ENCODE measurements around the gene GDPD3. TPM values are rescaled to one million over a fixed set of nuclear protein-coding genes. Genes with fewer than 3 reads are reported as not detected.

The GDPD3 gene
- total RNA-seq, 1 donor from 2014 or later: 5.3 TPM

DNA sequence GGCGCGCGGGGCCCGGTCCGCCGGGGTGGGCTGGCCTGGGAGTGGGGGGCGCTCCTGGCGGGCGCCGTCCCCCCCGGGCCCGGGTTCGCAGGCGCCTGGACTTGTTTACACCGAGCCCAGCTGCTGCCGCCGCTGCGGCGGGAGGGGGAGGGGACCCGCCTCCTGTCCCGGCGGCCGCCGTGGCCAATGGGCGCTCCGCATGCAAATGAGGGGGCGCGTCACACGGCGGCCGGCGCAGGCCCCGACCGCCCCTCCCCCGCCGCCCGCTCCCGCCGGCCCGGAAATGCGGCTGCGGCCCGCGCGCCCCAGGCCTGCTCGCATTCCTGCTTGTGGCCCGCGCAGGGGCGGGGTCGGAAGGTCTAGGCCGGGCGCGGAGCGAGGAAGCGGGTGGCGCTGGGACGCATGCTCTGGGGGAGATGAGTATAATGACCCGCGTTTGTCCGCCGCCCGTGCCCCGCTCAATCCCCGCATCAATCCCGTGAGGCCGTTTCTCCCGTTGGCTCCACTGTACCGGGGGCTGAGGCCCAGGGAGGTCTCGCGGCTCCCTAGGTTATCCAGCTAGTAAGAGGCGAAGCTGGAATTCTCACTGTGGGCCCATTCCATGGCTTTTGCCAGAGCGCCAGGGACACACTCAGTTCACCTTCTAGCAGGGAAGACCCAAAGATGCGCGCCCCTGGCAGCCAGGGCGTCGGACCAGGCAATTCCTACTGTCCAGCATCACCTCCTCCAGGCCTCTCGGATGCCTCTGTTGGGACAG is 17.1 kb downstream of the GDPD3 start, which contains the start of gene YPEL3:
TSS of gene YPEL3 (minus strand) at position 109 of the 757 bp plus-strand sequence. CDS start 731 bp downstream, outside the sequence.
- DNase-seq (ENCODE audit: extremely low read depth, low read depth, low spot score): no peak

DNA sequence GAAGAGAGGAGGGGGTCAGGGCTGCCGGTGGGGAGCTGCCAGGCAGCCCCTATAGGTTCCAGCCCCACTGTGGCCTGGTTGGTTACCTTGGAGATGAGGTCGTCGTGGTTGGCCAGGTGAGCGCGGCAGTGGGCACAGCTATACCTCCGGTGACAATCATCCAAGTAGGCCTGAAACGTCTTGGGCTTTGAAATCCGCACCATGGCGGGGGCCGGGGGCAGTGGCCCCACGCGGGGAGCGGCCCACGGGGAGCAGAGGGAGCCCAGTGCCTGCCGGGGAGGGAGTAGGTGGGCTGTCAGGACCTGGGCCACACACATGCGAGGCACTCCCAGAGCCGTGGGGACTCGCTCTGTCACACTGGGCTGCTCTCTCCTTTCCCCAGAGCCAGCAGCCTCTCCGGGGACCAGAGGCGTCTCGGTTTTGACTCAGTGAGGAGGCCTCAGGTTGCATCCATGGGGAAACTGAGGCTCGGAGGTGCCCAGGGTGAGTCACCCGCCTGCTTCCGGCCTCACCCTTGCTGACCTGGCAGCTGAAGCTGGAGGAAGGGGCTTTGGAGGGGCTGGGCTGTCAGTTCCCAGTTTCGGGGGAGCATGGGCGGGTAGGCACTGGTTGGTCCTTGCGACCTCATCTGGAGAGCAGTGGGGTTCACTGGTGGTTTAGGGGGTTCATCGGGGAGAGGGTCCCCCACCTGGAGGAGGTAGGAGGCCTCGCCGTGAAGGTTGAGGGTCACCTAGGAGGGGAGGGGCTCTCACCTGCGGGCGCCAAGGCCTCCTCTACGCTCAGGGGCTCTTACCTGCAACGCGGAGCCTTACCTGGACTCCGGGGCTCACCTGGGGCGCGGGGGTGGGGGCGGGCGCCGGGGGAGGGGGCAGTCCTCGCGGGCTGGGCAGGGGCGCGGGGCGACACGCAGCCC is 17.9 kb downstream of the GDPD3 start:
- no peak for DNase-seq (ENCODE audit: extremely low read depth, low read depth, low spot score)

GRCh38 chr16:30094541-30095165 is 18.7 kb downstream of the GDPD3 start:
- DNase-seq (ENCODE audit: extremely low read depth, low read depth, low spot score): no peak

- DNase-seq (ENCODE audit: extremely low read depth, low read depth, low spot score): peak; percentile 72
These were observed 20.8 kb downstream of the GDPD3 start for GRCh38 chr16:30092373-30093010.

DNA sequence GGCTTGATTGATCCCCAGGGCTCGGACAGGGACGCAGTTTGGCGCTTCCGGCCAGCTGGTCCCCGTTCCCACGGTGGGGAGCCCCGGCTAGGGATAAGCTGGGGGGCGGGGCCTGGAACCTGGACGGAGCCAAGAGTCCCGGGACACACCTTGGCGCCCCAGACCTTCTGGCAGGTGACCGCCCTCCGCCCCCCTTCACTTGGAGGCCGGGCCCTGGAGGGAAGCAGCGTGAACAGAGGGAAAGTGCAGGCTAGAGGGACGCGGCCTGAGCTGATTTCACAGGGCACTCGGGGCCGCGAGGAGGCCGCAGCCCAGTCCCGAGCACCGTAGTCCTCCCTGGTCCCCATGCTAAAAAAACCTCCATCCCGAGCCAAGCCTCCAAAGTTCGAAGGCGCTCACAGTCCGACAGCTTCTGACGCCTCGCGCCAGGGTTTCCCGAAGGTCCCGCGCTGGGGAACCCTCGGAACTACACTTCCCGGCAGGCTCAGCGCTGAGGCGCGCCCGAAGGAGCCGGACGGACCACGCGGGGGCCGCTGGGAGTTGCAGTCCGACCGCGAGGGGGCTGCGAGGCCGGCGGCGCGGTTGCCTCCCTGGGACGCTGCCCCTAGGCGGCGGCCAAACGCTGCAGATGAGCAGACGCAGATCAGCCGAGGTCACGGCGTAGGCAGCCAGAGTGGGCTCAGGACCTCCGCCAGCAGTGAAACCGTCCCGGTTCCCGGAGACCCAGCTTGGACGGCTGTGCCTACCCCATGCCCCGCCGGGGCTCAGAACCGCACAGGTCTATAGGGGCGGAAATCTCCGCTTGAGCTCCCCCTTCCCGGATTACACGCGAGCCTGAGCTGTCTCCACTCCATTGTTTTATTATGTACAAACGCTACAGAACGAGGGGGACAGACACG is 21.6 kb downstream of the GDPD3 start, which contains the start of gene TBX6:
TSS of gene TBX6 (minus strand) at position 451 of the 899 bp plus-strand sequence. CDS start 731 bp downstream, outside the sequence.
- DNase-seq (ENCODE audit: extremely low read depth, low read depth, low spot score): no peak

DNA sequence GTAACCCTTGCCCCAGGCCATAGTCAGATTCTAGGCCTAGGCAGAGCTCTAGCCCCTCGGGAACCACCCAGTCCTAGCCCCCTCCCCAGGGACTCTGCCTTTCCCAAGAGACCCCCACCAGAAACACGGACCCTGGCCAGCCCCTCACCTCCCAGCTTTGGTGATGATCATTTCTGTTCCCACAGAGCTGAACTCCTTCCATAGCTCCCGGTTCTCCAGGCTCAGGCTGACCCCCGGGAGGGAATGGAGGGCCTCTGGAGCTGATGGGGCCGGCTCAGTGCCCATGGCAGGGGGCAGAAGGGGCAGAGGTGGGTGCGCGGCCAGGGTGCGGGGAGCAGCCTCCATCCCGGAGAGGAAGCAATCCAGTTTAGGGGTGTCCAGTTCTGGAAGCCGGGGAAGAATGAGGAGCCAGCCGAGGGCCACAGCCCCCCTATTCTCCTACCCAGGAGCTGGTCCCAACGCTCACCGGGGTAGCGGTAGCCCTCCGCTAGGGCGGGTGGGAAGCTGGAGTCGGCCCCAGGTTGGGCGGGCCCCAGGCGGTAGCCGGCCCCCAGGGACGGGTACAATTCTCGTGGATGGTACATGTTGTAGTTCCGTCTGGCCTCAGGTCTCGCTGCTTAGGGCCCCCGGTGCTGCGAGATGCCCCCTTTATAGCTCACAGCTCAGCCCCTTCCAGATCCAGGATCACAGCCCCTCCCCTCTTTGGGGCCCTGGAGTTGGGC is 22.6 kb downstream of the GDPD3 start:
- DNase-seq (ENCODE audit: extremely low read depth, low read depth, low spot score): no peak

GRCh38 chr16:30088832-30089624 is 24.3 kb downstream of the GDPD3 start:
- DNase-seq (ENCODE audit: extremely low read depth, low read depth, low spot score): no peak

- no peak for DNase-seq (ENCODE audit: extremely low read depth, low read depth, low spot score)
These were observed 25.0 kb downstream of the GDPD3 start for GRCh38 chr16:30088237-30088831.

DNA sequence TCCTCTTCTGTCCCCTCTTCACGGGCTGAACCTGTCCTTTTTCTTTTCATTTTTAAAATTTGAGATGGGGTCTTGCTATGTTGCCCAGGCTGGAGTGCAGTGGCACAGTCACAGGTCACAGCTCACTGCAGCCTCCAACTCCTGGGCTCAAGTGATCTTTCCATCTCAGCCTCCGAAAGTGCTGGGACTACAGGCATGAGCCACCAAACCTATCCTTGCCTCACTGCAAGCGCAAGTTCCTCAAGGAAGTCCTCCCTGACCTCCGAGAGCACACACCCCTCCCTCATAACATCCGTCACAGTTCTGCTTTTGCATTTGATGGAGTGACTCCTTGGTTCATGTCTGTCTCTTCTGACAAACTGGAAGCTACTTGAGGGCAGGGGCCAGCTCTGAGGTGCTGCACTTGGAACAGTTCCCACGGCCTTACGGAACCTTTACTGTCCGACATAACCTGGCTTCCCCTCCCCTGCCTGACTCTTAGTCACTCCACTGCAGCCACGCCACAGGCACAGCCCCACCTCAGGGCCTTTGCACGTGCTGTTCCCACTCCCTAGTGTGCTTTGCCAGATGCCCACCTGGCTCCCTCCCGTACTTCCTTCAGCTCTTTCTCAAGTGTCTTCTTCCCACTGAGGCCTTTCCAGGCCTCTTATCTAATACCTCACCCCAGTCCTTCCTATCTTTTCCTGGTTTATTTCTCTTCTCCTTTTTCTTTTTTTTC is 26.0 kb downstream of the GDPD3 start:
- DNase-seq (ENCODE audit: extremely low read depth, low read depth, low spot score): no peak

DNA sequence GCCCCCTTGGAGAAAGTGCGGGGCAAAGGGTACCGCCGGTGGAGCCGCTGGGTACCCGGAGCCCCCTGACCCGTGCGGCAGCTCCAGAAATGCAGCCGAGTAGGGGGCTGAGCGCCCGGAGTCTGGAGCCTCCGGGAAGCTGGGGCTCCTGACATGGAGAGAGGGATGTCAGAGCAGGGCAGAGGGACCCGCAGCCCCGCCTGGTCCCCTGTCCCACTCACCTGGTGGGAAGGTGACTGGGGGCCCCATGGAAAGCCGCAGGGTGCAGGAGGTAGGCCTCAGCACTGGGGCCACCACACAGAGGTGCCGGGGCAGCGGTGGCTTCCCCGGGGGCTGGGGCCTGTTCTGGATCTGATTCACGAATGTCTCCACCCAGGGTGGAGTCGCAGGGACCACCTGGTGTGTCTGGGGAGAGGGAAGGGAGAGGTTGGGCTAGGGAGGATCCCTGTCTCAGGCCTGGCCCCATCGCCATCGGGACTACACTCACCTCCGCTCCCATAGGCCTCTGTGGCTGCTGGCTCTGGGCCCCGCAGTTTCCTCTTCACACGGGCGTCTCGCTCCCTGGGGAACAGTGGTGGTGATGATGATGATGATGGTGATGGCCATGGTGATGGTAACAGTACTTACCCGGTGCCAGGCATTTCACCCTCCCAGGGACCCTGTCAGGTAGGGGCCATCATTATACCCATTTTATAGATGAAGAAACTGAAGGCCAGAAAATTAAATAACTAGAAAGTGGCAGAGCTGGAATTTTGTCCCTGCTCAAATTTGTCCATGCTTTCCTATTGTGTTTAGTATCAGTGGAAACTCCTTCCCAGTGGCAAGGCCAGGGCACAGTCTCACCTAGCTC is 26.8 kb downstream of the GDPD3 start:
- no peak for DNase-seq (ENCODE audit: extremely low read depth, low read depth, low spot score)

DNA sequence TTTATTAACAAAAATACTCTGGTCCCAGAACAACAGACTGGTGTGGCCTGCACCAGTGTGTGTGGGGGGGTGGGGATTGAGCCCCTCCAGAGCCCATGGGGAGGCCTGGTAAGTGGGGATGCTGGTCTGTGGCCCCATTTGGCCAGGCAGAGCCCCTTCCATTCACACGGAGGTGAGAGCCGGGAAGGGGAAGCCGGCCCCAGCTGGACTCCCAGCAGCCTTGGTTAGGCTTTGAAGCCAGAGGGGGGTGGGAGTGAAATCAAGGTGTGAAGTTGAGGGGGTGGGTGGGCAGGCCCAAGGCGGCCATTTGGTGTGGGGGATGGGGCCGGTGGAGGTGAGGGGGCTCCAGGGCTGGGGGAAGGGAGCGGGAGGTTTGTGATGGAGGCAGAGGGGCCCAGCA is 27.5 kb downstream of the GDPD3 start:
- DNase-seq (ENCODE audit: extremely low read depth, low read depth, low spot score): no peak

GRCh38 chr16:30085247-30085646 is 28.1 kb downstream of the GDPD3 start:
- no peak for DNase-seq (ENCODE audit: extremely low read depth, low read depth, low spot score)

- DNase-seq (ENCODE audit: extremely low read depth, low read depth, low spot score): no peak
These were observed 28.5 kb downstream of the GDPD3 start for GRCh38 chr16:30084816-30085159.

GRCh38 chr16:30084096-30084815 is 29.1 kb downstream of the GDPD3 start:
- no peak for DNase-seq (ENCODE audit: extremely low read depth, low read depth, low spot score)

- no peak for DNase-seq (ENCODE audit: extremely low read depth, low read depth, low spot score)
These were observed 29.9 kb downstream of the GDPD3 start for GRCh38 chr16:30083216-30084055.

Data from glomerular endothelial cell (primary cell).